PC-9 (cell line): ENCODE measurements around the gene ST8SIA2. TPM values are rescaled to one million over a fixed set of nuclear protein-coding genes. Genes with fewer than 3 reads are reported as not detected.

Experiments
- BruUV-seq: library from RNA; stranded (reverse); fragments of 400-500 nt; replicated peaks from 2 replicates; lab custom pipeline; 2021; lab: Mats Ljungman, UMichigan
- CTCF ChIA-PET: fragments of 300-600 bp; sonication (Branson Sonifier 250); formaldehyde crosslinking; loops from one replicate; lab custom pipeline; 2022; ENCODE audit warnings: antibody characterized with exemption; lab: Charles Lee
- POLR2A ChIA-PET: fragments of 300-600 bp; sonication (Branson Sonifier 250); formaldehyde crosslinking; loops from one replicate; lab custom pipeline; 2022; ENCODE audit warnings: antibody characterized with exemption; ENCODE audit not compliant: unreplicated experiment; lab: Charles Lee
- DNase-seq, 2 experiments: peaks; one replicate each; pipeline versions ENCODE4 v3.0.0 to v3.0.0-alpha.2; 2015 to 2022; ENCODE audit warnings: mixed read lengths in 1 of 2
- H2AFZ ChIP-seq: fragments of 200-600 bp; sonication (generic); 2 replicates; pipeline ENCODE4 v1.8.1; 2017; ENCODE audit warnings: antibody characterized with exemption
- H3F3A ChIP-seq: fragments of 200-600 bp; sonication (generic); 2 replicates; pipeline ENCODE4 v1.8.1; 2017; ENCODE audit warnings: antibody characterized with exemption, mild to moderate bottlenecking, low read depth; ENCODE audit not compliant: insufficient read depth
- H3K27ac ChIP-seq: fragments of 200-600 bp; sonication (generic); 2 replicates; pipeline ENCODE4 v1.6.1; 2016; ENCODE audit warnings: mixed run types
- H3K27me3 ChIP-seq: fragments of 200-600 bp; sonication (generic); 2 replicates; pipeline ENCODE4 v1.6.1; 2016; ENCODE audit warnings: low read depth, mixed run types; ENCODE audit not compliant: insufficient read depth
- H3K36me3 ChIP-seq: fragments of 200-600 bp; sonication (generic); 2 replicates; pipeline ENCODE4 v1.6.1; 2016; ENCODE audit warnings: low read depth, mixed run types
- H3K4me1 ChIP-seq: fragments of 200-600 bp; sonication (generic); replicated peaks from 2 replicates; pipeline ENCODE4 v1.6.1; 2016; ENCODE audit warnings: mixed run types; ENCODE audit not compliant: insufficient read depth
- H3K4me2 ChIP-seq: fragments of 200-600 bp; sonication (generic); 2 replicates; pipeline ENCODE4 v1.6.1; 2017; ENCODE audit warnings: mixed run types
- H3K4me3 ChIP-seq: fragments of 200-600 bp; sonication (generic); 2 replicates; pipeline ENCODE4 v1.6.1; 2016; ENCODE audit warnings: mixed run types
- H3K79me2 ChIP-seq: fragments of 200-600 bp; sonication (generic); 2 replicates; pipeline ENCODE4 v1.6.1; 2017; ENCODE audit warnings: low read depth, mixed run types
- H3K9me2 ChIP-seq: fragments of 200-600 bp; sonication (generic); 2 replicates; pipeline ENCODE4 v1.8.1; 2017; ENCODE audit warnings: mild to moderate bottlenecking; ENCODE audit not compliant: insufficient read depth
- H3K9me3 ChIP-seq: fragments of 200-600 bp; sonication (generic); 2 replicates; pipeline ENCODE4 v1.8.1; 2016; ENCODE audit warnings: low read depth; ENCODE audit not compliant: insufficient read depth
- H4K20me1 ChIP-seq: fragments of 200-600 bp; sonication (generic); 2 replicates; pipeline ENCODE4 v1.8.1; 2017; ENCODE audit not compliant: insufficient read depth
- EZH2 ChIP-seq: fragments of 200-600 bp; sonication (generic); IDR thresholded peaks from 2 replicates; pipeline ENCODE4 v1.8.0; 2017; ENCODE audit warnings: antibody characterized with exemption, low read depth
- intact Hi-C: fragments of 100-400 bp; cut with micrococcal nuclease; formaldehyde crosslinking; loops from one replicate; pipeline ENCODE4 v1.10.0; 2022; ENCODE audit not compliant: unreplicated experiment
- total RNA-seq: library from RNA; stranded (reverse); gene quantifications from 2 replicates; pipeline ENCODE4 v1.2.3, GENCODE V29; 2021
- TF ChIP-seq, protein P1 (sequence below): fragments of 200-600 bp; sonication (generic); conservative IDR thresholded peaks from 2 replicates; pipeline ENCODE4 v1.6.1; 2017; ENCODE audit warnings: mixed run types, antibody characterized with exemption, mild to moderate bottlenecking, moderate library complexity

The ST8SIA2 gene
- total RNA-seq, 1 experiment from 2014 or later, result not detected

DNA sequence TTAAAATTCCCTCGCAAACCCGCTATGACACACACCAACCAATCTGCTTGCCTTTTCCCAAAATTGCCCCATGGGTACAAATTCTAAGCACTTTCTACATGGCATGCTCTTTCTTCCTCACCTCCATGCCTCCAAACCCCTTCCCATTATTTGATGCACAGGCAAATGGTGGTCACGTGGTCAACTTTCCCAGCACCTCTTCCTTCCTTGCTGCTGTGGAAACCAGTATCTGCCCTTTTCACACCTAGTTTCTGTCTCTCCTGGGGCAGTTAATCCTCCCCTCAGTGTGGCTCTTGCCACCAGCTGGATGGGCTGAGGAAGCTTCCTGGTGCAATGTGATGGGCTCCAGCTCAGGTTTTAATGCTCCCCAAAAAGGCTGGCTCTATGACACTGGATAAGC is 38.4 kb upstream of the ST8SIA2 start:
- Histone ChIP-seq H3K9me2 (no peaks in the 10 kb centered on the region), H3K36me3 (no peaks in the 10 kb centered on the region), H2AFZ (no peak overlapping the region), H3K27ac (no peak overlapping the region), H3K79me2 (no peaks in the 10 kb centered on the region), H4K20me1 (no peaks in the 10 kb centered on the region; the same call in 1 of the 2 replicates), H3K4me2 (no peak overlapping the region), H3K27me3 (peaks cover 7% of the 10 kb centered on the region; the same call in 1 of the 2 replicates), H3F3A (no peaks in the 10 kb centered on the region), H3K4me1 (no peaks in the 10 kb centered on the region), H3K9me3 (no peaks in the 10 kb centered on the region), H3K4me3 (no peak overlapping the region)
- ChIA-PET POLR2A (no interaction called here), CTCF (no interaction called here)
- no peak for DNase-seq
- BruUV-seq, result no TSS peak
- no peak for TF ChIP-seq EZH2
- TF ChIP-seq, protein P1, sequence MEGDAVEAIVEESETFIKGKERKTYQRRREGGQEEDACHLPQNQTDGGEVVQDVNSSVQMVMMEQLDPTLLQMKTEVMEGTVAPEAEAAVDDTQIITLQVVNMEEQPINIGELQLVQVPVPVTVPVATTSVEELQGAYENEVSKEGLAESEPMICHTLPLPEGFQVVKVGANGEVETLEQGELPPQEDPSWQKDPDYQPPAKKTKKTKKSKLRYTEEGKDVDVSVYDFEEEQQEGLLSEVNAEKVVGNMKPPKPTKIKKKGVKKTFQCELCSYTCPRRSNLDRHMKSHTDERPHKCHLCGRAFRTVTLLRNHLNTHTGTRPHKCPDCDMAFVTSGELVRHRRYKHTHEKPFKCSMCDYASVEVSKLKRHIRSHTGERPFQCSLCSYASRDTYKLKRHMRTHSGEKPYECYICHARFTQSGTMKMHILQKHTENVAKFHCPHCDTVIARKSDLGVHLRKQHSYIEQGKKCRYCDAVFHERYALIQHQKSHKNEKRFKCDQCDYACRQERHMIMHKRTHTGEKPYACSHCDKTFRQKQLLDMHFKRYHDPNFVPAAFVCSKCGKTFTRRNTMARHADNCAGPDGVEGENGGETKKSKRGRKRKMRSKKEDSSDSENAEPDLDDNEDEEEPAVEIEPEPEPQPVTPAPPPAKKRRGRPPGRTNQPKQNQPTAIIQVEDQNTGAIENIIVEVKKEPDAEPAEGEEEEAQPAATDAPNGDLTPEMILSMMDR, result no peak
- intact Hi-C loops, result no loop called here

DNA sequence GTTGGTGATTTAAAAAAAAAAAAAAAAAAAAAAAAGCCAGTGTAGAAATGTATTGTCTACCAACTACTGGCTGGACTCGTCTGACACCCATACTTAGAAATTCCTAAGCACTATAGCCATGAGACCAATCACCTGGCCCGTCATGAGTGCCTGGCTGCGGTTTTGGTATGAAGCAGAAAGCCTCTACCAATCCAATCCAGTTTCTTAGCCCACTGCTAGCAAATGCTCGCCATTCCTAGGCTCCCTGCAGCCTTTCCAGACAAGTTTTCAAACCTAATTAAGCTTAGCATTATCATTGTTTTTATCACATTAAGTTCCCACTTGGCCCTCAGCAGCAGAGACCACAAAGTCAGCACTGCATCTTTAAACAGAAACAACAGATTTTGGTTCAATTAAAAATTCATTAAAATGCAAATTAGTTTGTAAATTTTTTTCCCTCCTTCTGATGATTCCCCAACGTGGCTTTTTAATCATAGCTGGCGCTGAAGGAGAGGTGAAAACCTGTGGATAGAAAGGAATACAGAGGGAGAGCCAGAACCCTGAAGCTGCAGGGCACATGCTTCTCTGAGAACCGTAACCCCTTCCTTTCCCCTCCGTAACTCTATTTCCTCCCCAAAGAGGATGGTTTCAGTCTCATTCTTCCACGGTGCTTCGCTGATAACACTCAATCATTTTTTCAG is 32.2 kb upstream of the ST8SIA2 start:
- Histone ChIP-seq H3K36me3 (no peaks in the 10 kb centered on the region), H3K27me3 (peaks cover 18% of the 10 kb centered on the region), H3K9me3 (no peaks in the 10 kb centered on the region), H3K4me1 (no peaks in the 10 kb centered on the region; the same call in 1 of the 2 replicates), H2AFZ (no peak overlapping the region), H3K4me2 (no peak overlapping the region), H3K4me3 (no peak overlapping the region), H3K79me2 (no peaks in the 10 kb centered on the region), H3K27ac (no peak overlapping the region), H4K20me1 (no peaks in the 10 kb centered on the region), H3F3A (no peaks in the 10 kb centered on the region), H3K9me2 (no peaks in the 10 kb centered on the region)
- TF ChIP-seq, protein P1, result no peak
- TF ChIP-seq EZH2, result no peak
- ChIA-PET POLR2A (no interaction called here), CTCF (interaction anchor here (0.6 kb wide), 1 partner anchor 262 kb away, joined by 3 read pairs; no protein-coding TSS in a partner anchor)
- DNase-seq, result no peak
- intact Hi-C loops, result no loop called here
- BruUV-seq, result no TSS peak

DNA sequence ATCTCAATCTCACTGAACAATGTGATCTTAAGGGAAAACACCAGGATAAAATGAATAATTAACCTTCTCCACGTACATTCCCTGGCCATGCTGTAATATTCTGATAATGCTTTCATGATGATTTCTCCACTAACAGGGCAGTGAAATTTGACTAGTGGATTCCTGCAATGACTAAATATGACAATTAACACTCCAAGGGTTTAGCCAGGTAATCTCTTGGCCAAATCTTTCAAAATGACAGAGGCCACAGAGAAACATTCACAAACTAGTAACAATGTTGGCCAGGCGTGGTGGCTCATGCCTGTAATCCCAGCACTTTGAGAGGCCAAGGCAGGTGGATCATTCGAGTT is 31.7 kb upstream of the ST8SIA2 start:
- Histone ChIP-seq H4K20me1 (no peaks in the 10 kb centered on the region), H3K36me3 (no peaks in the 10 kb centered on the region)

More for the DNA sequence above, 31.7 kb upstream of the ST8SIA2 start:
- intact Hi-C loops, result no loop called here
- TF ChIP-seq, protein P1, result no peak
- no peak for TF ChIP-seq EZH2
- no peaks in the 10 kb centered on the region for H3K9me2 ChIP-seq
- no peaks in the 10 kb centered on the region; the same call in 1 of the 2 replicates for H3K4me1 ChIP-seq
- H3K27ac ChIP-seq, result no peak overlapping the region
- CTCF ChIA-PET, result interaction anchor here (0.6 kb wide), 1 partner anchor 262 kb away, joined by 3 read pairs; no protein-coding TSS in a partner anchor
- H3K4me3 ChIP-seq, result no peak overlapping the region
- POLR2A ChIA-PET, result no interaction called here
- no peaks in the 10 kb centered on the region for H3K9me3 ChIP-seq
- DNase-seq, result peak in 1 of 2 experiments; percentile 15
- no TSS peak for BruUV-seq
- peaks cover 18% of the 10 kb centered on the region for H3K27me3 ChIP-seq
- H3K79me2 ChIP-seq, result no peaks in the 10 kb centered on the region
- no peak overlapping the region for H2AFZ ChIP-seq
- no peak overlapping the region for H3K4me2 ChIP-seq
- H3F3A ChIP-seq, result no peaks in the 10 kb centered on the region
